Activated naive CD8-positive, alpha-beta T cell treated with anti-CD3 and anti-CD28 coated beads for 36 hours (primary cell): Measurements from ENCODE around the gene PGS1. TPM values are rescaled to one million over a fixed set of nuclear protein-coding genes. Genes with fewer than 3 reads are reported as not detected.
A peak's percentile ranks its signal among the peaks of the same experiment; 100 is the strongest.

Experiments used
- DNase-seq: peaks from one replicate; pipeline ENCODE4 v3.0.0; 2021
- H3K27ac Mint-ChIP-seq: one replicate; pipeline ENCODE4 v1.8.0; 2022; ENCODE audit warnings: mild to moderate bottlenecking, moderate library complexity, mixed read lengths
- H3K27me3 Mint-ChIP-seq: one replicate; pipeline ENCODE4 v1.8.0; 2022; ENCODE audit warnings: mild to moderate bottlenecking, mixed read lengths
- H3K36me3 Mint-ChIP-seq: one replicate; pipeline ENCODE4 v1.8.0; 2021; ENCODE audit warnings: mild to moderate bottlenecking, mixed read lengths
- H3K4me1 Mint-ChIP-seq: one replicate; pipeline ENCODE4 v1.8.0; 2021; ENCODE audit warnings: mixed read lengths
- H3K4me3 Mint-ChIP-seq: one replicate; pipeline ENCODE4 v1.8.0; 2022; ENCODE audit warnings: mild to moderate bottlenecking, moderate library complexity, mixed read lengths
- H3K9me3 Mint-ChIP-seq: one replicate; pipeline ENCODE4 v1.8.0; 2022; ENCODE audit warnings: mixed read lengths
- total RNA-seq, 2 experiments: library from RNA; stranded (reverse); gene quantifications; one replicate each; pipeline ENCODE4 v1.2.3, GENCODE V29; 2021

Gene PGS1
- total RNA-seq, 2 experiments from 2014 or later = 39.1 to 43.7 TPM

DNA sequence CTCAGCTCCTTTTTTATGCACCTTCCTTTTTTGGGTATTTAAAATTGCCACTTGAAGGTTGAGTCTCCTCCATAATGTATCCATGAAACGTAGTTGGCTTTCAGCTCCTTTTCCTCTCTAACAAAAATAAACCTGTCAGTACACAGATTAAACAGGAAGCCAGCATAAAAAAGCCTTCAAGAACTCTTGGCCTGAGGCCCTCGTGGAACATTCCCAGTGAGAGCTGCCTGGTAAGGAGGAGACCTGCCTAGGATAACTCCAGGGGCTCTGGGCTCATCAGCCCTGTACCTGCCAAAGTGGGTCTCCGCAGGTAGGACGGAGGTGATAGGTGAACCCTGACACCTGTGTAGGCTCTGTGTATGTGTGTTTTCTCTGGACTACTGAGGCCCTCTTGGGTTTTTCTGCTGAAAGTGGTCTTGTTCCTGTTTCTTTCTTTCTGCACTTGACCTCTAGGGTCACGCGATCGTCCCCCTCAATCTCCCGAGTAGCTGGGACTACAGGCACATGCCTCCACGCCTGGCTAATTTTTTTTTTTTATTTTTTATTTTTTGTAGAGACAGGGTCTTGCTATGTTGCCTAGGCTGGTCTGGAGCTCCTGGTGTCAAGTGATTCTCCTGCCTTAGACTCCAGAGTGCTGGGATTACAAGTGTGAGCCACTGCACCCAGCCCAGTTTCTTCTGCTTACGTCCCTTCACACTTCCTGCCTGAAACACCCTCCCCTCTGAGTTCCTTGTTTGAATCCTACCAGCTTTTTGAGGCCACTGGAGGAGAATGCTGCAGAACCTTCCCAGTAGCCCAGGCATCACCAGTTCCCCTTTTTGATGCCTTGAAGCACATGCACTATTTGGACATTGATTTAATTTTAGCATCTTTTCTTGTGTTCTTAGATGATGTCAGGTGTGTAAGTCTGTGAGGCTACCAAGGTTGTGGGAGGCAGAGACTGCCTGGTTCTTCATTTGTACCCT lies 9.8 kb downstream of the PGS1 start:
- Mint-ChIP-seq H3K4me1 (peaks cover 66% of the 10 kb centered on the region), H3K27me3 (no peaks in the 10 kb centered on the region), H3K27ac (peak overlapping the region; percentile 97), H3K9me3 (no peaks in the 10 kb centered on the region), H3K4me3 (no peak overlapping the region), H3K36me3 (peaks cover 32% of the 10 kb centered on the region)
- no peak for DNase-seq

GRCh38 chr17:78390241-78391050 lies 12.0 kb downstream of the PGS1 start:
- no peak for DNase-seq
- H3K27ac Mint-ChIP-seq = no peak overlapping the region
- no peaks in the 10 kb centered on the region for H3K27me3 Mint-ChIP-seq
- H3K4me1 Mint-ChIP-seq = peaks cover 48% of the 10 kb centered on the region
- H3K9me3 Mint-ChIP-seq = no peaks in the 10 kb centered on the region
- no peak overlapping the region for H3K4me3 Mint-ChIP-seq
- H3K36me3 Mint-ChIP-seq = peaks cover 28% of the 10 kb centered on the region

- Mint-ChIP-seq H3K9me3 (no peaks in the 10 kb centered on the region), H3K4me3 (no peak overlapping the region), H3K36me3 (peaks cover 28% of the 10 kb centered on the region), H3K27me3 (no peaks in the 10 kb centered on the region), H3K4me1 (peaks cover 42% of the 10 kb centered on the region), H3K27ac (no peak overlapping the region)
- DNase-seq = no peak
Observed at GRCh38 chr17:78391051-78391431, 12.6 kb downstream of the PGS1 start.

- no peak overlapping the region for H3K4me3 Mint-ChIP-seq
- H3K36me3 Mint-ChIP-seq = peaks cover 25% of the 10 kb centered on the region
- H3K27ac Mint-ChIP-seq = no peak overlapping the region
- H3K27me3 Mint-ChIP-seq = no peaks in the 10 kb centered on the region
- H3K9me3 Mint-ChIP-seq = no peaks in the 10 kb centered on the region
- no peak for DNase-seq
- peaks cover 34% of the 10 kb centered on the region for H3K4me1 Mint-ChIP-seq
Observed at GRCh38 chr17:78391843-78392242, 13.4 kb downstream of the PGS1 start.

DNA sequence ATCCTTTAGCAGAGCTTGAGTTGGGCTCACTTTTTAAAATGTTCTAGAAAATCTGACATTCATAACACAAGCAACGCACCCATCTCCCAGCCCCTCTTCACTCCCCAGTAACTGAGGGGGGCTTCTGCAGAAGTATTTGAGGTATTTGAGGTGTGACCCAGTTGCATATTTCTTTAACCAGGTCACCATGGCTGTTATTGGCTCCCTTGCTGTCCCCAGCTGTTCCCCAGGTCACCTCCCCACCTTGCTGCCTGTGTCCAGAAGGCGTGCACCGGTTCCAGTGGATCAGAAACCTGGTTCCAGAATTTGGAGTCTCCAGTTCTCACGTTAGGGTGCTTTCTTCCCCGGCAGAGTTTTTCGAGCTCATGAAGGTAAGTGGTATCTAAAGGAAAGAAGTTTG lies 13.8 kb downstream of the PGS1 start:
- DNase-seq = no peak
- H3K27ac Mint-ChIP-seq = no peak overlapping the region
- H3K9me3 Mint-ChIP-seq = no peaks in the 10 kb centered on the region
- no peak overlapping the region for H3K4me3 Mint-ChIP-seq
- no peaks in the 10 kb centered on the region for H3K27me3 Mint-ChIP-seq
- peaks cover 31% of the 10 kb centered on the region for H3K4me1 Mint-ChIP-seq
- peaks cover 26% of the 10 kb centered on the region for H3K36me3 Mint-ChIP-seq

GRCh38 chr17:78393575-78393974 lies 15.1 kb downstream of the PGS1 start:
- peaks cover 22% of the 10 kb centered on the region for H3K4me1 Mint-ChIP-seq
- H3K4me3 Mint-ChIP-seq = no peak overlapping the region
- no peaks in the 10 kb centered on the region for H3K9me3 Mint-ChIP-seq
- no peak overlapping the region for H3K27ac Mint-ChIP-seq
- DNase-seq = no peak
- no peaks in the 10 kb centered on the region for H3K27me3 Mint-ChIP-seq
- peaks cover 27% of the 10 kb centered on the region for H3K36me3 Mint-ChIP-seq

- no peak for DNase-seq
- no peaks in the 10 kb centered on the region for H3K27me3 Mint-ChIP-seq
- no peak overlapping the region for H3K27ac Mint-ChIP-seq
- H3K4me1 Mint-ChIP-seq = peaks cover 17% of the 10 kb centered on the region
- H3K9me3 Mint-ChIP-seq = no peaks in the 10 kb centered on the region
- no peak overlapping the region for H3K4me3 Mint-ChIP-seq
- H3K36me3 Mint-ChIP-seq = peaks cover 31% of the 10 kb centered on the region
Observed at GRCh38 chr17:78394209-78394608, 15.8 kb downstream of the PGS1 start.

GRCh38 chr17:78395155-78395554 lies 16.7 kb downstream of the PGS1 start:
- Mint-ChIP-seq H3K27ac (no peak overlapping the region), H3K36me3 (peaks cover 35% of the 10 kb centered on the region), H3K4me3 (no peak overlapping the region), H3K4me1 (peaks cover 14% of the 10 kb centered on the region), H3K9me3 (no peaks in the 10 kb centered on the region), H3K27me3 (no peaks in the 10 kb centered on the region)
- DNase-seq = no peak

DNA sequence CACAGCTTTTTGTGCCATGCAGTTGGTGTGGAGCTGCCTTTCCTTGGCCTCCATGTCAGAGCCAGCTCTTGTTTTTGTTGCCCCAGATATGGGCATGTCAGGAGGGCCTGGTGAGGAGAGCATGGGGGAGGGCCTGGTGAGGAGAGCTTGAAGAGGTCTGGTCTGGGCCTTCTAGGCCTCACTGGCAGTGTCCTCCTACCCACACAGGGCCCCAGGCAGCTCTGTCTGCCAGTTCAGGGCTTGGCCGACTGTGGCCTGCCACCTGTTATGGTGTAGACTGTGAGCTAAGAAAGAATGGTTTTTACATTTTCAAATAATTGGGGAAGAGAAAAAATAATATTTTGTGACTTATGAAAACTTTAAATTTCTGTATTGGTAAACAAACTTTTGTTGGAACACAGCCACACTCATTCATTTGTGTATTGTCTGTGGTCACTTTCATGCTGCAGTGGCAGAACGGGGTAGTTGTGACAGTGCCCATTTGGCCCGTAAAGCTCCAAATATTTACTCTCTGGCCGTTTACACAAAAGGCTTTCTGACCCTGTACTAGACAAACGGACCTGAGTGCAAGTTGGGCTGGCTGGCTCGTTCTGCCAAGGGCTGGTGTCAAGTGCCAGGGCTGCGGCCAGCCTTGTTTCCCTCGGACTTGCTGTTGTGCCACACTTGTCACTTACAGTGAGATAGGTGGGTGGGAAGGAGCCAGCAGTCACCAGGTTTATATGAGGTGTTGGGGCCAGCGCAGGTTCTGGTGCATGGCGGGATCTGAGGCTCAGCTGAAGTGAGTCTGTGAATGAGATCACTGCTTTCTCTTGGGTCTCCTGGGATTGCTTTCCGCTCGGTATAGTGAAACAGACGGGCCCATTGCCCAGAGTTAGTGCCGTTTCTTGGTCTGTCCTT lies 18.2 kb downstream of the PGS1 start:
- H3K36me3 Mint-ChIP-seq = peaks cover 34% of the 10 kb centered on the region
- H3K4me3 Mint-ChIP-seq = no peak overlapping the region
- no peak overlapping the region for H3K27ac Mint-ChIP-seq
- H3K27me3 Mint-ChIP-seq = no peaks in the 10 kb centered on the region
- H3K9me3 Mint-ChIP-seq = no peaks in the 10 kb centered on the region
- H3K4me1 Mint-ChIP-seq = peaks cover 5% of the 10 kb centered on the region
- no peak for DNase-seq

- Mint-ChIP-seq H3K27ac (no peak overlapping the region), H3K27me3 (no peaks in the 10 kb centered on the region), H3K36me3 (peaks cover 34% of the 10 kb centered on the region), H3K9me3 (no peaks in the 10 kb centered on the region), H3K4me1 (peaks cover 2% of the 10 kb centered on the region), H3K4me3 (no peak overlapping the region)
- DNase-seq = no peak
Observed at GRCh38 chr17:78397681-78398101, 19.2 kb downstream of the PGS1 start.

GRCh38 chr17:78398390-78398789 lies 19.9 kb downstream of the PGS1 start:
- Mint-ChIP-seq H3K4me3 (no peak overlapping the region), H3K27ac (no peak overlapping the region), H3K4me1 (peaks cover 2% of the 10 kb centered on the region), H3K9me3 (no peaks in the 10 kb centered on the region), H3K27me3 (no peaks in the 10 kb centered on the region), H3K36me3 (peaks cover 34% of the 10 kb centered on the region)
- no peak for DNase-seq

DNA sequence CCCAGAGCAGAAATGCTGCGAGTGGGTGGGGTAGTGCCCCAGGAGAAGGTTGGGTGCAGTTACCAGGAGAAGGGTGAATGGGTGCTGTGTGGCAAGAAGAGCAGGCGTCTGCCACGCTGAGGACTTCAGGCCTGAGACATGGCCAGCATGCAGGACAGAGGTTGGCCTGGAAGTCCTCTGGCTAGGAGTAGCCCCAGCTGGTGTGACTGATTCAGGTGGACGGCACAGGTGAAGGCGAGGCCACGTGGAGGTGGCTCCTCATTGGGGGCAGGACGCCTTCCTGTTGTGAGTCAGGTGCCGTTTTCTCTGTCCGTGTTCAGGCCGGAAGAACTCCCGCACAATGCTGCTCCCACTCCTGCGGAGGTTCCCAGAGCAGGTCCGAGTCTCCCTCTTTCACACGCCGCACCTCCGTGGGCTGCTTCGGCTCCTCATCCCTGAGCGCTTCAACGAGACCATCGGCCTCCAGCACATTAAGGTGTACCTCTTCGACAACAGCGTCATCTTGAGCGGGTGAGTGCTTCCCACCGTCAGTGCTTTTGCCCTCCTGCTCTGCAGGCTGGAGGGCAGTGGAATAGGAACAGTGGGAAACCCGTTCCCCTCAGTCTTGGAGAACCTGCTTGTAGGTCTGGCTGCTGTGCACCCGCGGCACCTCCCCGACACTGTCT lies 20.7 kb downstream of the PGS1 start:
- Mint-ChIP-seq H3K27ac (no peak overlapping the region), H3K9me3 (no peaks in the 10 kb centered on the region)

GRCh38 chr17:78399693-78400144 lies 21.3 kb downstream of the PGS1 start:
- Mint-ChIP-seq H3K27me3 (no peaks in the 10 kb centered on the region), H3K27ac (no peak overlapping the region), H3K9me3 (no peaks in the 10 kb centered on the region), H3K4me3 (no peak overlapping the region), H3K4me1 (no peaks in the 10 kb centered on the region), H3K36me3 (peaks cover 30% of the 10 kb centered on the region)
- DNase-seq = no peak

More for the DNA sequence above, 20.7 kb downstream of the PGS1 start:
- no peak for DNase-seq
- peaks cover 30% of the 10 kb centered on the region for H3K36me3 Mint-ChIP-seq
- no peaks in the 10 kb centered on the region for H3K27me3 Mint-ChIP-seq
- peaks cover 1% of the 10 kb centered on the region for H3K4me1 Mint-ChIP-seq
- no peak overlapping the region for H3K4me3 Mint-ChIP-seq

DNA sequence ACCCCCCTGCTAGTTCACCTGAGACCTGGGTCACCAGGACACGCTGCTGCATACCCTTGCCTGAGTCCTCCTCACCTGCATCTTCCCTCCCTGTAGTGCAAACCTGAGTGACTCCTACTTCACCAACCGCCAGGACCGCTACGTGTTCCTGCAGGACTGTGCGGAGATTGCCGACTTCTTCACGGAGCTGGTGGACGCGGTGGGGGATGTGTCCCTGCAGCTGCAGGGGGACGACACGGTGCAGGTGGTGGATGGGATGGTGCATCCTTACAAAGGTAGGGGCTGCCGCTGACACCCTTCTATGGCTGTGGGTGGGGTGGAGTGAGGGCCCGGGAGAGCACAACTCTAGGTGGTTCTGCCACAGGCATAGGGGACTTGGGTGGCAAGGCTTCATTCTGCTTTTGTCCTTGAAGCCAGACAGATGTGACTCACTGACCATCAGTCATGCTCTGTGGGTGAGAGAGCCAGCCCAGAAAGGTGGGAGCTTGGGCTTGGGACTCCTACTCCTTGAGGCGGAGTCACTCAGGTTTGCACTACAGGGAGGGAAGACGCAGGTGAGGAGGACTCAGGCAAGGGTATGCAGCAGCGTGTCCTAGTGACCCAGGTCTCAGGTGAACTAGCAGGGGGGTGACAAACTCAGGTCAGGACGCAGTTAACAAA lies 22.3 kb downstream of the PGS1 start:
- peak overlapping the region; percentile 45 for H3K27ac Mint-ChIP-seq
- no peaks in the 10 kb centered on the region for H3K4me1 Mint-ChIP-seq
- H3K27me3 Mint-ChIP-seq = no peaks in the 10 kb centered on the region
- peaks cover 33% of the 10 kb centered on the region for H3K36me3 Mint-ChIP-seq
- H3K4me3 Mint-ChIP-seq = no peak overlapping the region
- H3K9me3 Mint-ChIP-seq = no peaks in the 10 kb centered on the region
- DNase-seq = no peak
